Activated naive CD8-positive, alpha-beta T cell treated with anti-CD3 and anti-CD28 coated beads for 36 hours (primary cell): ENCODE results near the gene L3MBTL2. TPM values are rescaled to one million over a fixed set of nuclear protein-coding genes. Genes with fewer than 3 reads are reported as not detected.

Source experiments
- DNase-seq: peaks from one replicate; pipeline ENCODE4 v3.0.0; 2021
- H3K27ac Mint-ChIP-seq: one replicate; pipeline ENCODE4 v1.8.0; 2022; ENCODE audit warnings: mild to moderate bottlenecking, moderate library complexity, mixed read lengths
- H3K27me3 Mint-ChIP-seq: one replicate; pipeline ENCODE4 v1.8.0; 2022; ENCODE audit warnings: mild to moderate bottlenecking, mixed read lengths
- H3K36me3 Mint-ChIP-seq: one replicate; pipeline ENCODE4 v1.8.0; 2021; ENCODE audit warnings: mild to moderate bottlenecking, mixed read lengths
- H3K4me1 Mint-ChIP-seq: one replicate; pipeline ENCODE4 v1.8.0; 2021; ENCODE audit warnings: mixed read lengths
- H3K4me3 Mint-ChIP-seq: one replicate; pipeline ENCODE4 v1.8.0; 2022; ENCODE audit warnings: mild to moderate bottlenecking, moderate library complexity, mixed read lengths
- H3K9me3 Mint-ChIP-seq: one replicate; pipeline ENCODE4 v1.8.0; 2022; ENCODE audit warnings: mixed read lengths
- total RNA-seq, 2 experiments: library from RNA; stranded (reverse); gene quantifications; one replicate each; pipeline ENCODE4 v1.2.3, GENCODE V29; 2021

L3MBTL2 gene
- total RNA-seq, 2 experiments from 2014 or later, result 40.8 to 46.6 TPM

DNA sequence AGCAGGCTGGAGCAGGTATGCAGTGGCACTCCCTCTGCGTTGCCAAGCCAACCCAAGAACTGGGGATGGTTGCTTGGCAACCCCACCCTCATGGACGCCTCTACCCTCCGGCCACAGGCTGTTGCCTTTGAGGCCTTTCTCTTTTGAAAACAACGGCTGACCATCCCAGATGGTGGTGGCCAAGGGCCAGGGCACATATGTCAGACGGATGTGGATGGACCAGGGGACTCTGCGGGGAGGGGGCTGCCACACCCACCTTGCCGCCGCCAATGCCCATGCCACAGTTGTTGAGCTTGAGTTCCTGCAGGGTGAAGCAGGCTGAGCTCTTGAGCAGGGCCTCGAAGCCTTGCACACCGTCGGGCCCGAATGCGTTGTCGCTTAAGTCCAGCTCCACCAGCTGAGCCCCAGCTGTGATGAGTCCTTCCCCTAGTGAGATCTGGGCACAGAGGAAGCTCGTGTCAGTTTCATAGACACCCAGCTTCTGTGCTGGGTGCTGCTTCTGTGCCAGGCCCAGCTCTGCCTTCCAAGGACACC, 59.4 kb downstream of the L3MBTL2 start:
- Mint-ChIP-seq H3K27ac (no peak overlapping the region), H3K36me3 (peaks cover 12% of the 10 kb centered on the region), H3K4me1 (peaks cover 2% of the 10 kb centered on the region), H3K9me3 (no peaks in the 10 kb centered on the region), H3K27me3 (no peaks in the 10 kb centered on the region), H3K4me3 (no peak overlapping the region)
- DNase-seq, result no peak

DNA sequence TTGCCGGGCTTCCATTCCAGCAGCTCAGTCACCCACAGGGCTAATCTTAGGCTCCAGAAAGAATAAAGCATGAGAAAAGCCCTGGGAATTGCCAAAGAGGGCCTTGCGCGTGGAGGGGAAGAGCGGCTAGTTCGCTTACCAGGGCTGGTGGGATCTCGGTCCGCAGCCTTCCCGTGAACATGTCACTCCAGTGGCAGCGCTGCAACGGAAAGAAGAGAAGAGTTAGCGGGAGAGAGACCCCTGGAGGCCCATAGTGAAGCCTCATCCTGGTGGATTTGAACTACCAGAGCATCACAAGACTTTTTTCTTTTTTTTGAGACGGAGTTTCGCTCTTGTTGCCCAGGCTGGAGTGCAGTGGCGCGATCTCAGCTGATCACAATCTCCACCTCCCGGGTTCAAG, 62.8 kb downstream of the L3MBTL2 start:
- H3K36me3 Mint-ChIP-seq, result peaks cover 24% of the 10 kb centered on the region
- no peak overlapping the region for H3K4me3 Mint-ChIP-seq

DNA sequence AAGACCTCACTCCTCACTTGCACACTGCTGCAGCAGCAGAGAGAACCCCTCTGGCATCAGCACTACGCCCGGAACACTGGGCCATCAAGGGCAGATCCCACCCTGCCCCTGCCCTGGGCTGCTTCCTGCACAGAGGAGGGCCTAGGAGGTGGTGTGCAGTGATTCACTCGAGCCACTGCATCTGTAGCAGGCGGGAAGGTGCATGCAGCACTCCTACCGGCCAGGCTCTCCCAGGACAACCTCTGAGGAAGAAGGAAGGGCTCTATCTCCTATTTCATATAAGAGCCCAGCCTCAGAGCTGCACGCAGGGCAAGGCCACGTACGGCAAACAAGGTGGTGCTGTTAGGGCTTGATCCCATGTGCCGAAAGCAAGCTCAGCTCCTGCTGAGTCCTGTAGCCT, 66.7 kb downstream of the L3MBTL2 start:
- no peaks in the 10 kb centered on the region for H3K9me3 Mint-ChIP-seq
- peaks cover 33% of the 10 kb centered on the region for H3K36me3 Mint-ChIP-seq
- H3K27ac Mint-ChIP-seq, result no peak overlapping the region
- H3K4me1 Mint-ChIP-seq, result peaks cover 5% of the 10 kb centered on the region
- DNase-seq, result no peak
- H3K27me3 Mint-ChIP-seq, result no peaks in the 10 kb centered on the region
- H3K4me3 Mint-ChIP-seq, result no peak overlapping the region

More for the DNA sequence above, 62.8 kb downstream of the L3MBTL2 start:
- no peak for DNase-seq
- Mint-ChIP-seq H3K27ac (no peak overlapping the region), H3K27me3 (no peaks in the 10 kb centered on the region), H3K9me3 (no peaks in the 10 kb centered on the region), H3K4me1 (peaks cover 3% of the 10 kb centered on the region)

DNA sequence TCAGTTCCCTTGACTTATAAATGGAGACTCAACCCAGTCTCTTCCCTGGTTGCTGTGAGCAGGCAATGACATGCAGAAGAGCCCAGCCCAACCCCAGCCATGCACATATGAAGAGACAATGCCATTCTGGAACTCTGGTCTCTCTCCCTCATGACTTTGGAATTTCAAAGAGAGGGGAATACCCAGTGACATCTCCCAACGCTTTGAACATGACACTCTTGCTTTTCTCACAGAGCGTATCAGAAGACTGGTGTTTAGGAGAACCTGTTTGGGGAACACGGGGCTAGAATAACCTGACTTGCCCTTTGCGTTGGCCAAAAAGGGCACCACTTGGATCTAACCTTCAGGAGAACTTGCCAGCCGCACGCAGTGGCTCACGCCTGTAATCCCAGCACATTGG, 68.0 kb downstream of the L3MBTL2 start:
- Mint-ChIP-seq H3K27me3 (no peaks in the 10 kb centered on the region), H3K36me3 (peaks cover 40% of the 10 kb centered on the region), H3K4me3 (no peak overlapping the region), H3K27ac (no peak overlapping the region), H3K4me1 (peaks cover 5% of the 10 kb centered on the region), H3K9me3 (no peaks in the 10 kb centered on the region)
- no peak for DNase-seq

GRCh38 chr22:41274856-41275255, 69.7 kb downstream of the L3MBTL2 start:
- Mint-ChIP-seq H3K9me3 (no peaks in the 10 kb centered on the region), H3K4me1 (peaks cover 5% of the 10 kb centered on the region), H3K36me3 (peaks cover 52% of the 10 kb centered on the region), H3K27ac (no peak overlapping the region), H3K4me3 (no peak overlapping the region), H3K27me3 (no peaks in the 10 kb centered on the region)
- no peak for DNase-seq

- DNase-seq, result no peak
- Mint-ChIP-seq H3K27ac (peak overlapping the region; percentile 25), H3K27me3 (no peaks in the 10 kb centered on the region), H3K9me3 (no peaks in the 10 kb centered on the region), H3K4me3 (no peak overlapping the region), H3K36me3 (peaks cover 50% of the 10 kb centered on the region), H3K4me1 (peaks cover 20% of the 10 kb centered on the region)
Measured at GRCh38 chr22:41280065-41280464, 75.0 kb downstream of the L3MBTL2 start.

DNA sequence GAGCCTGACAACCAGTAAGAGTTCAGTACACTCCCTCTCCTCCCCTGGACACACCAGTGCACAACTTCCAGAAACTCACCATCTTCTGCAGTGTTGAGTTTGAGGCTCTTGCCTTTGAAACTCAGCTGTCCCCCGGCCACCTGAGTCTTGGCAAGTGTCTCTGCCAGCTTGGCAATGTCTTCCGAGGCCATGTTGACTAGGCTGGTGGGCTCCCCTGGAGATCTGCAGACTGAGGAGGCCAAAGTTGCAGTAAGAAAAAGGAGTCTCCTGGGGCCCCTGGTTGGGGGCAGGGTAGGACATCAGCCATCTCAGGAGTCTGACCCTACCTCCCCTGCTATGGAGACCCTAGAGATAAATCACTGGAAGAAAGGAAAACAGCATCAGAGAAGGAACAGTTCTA, 75.7 kb downstream of the L3MBTL2 start:
- Mint-ChIP-seq H3K4me1 (peaks cover 22% of the 10 kb centered on the region), H3K9me3 (no peaks in the 10 kb centered on the region), H3K36me3 (peaks cover 49% of the 10 kb centered on the region), H3K27me3 (no peaks in the 10 kb centered on the region), H3K4me3 (no peak overlapping the region), H3K27ac (no peak overlapping the region)
- DNase-seq, result no peak

Other genes starting within 250 kb of the L3MBTL2 start
- 10 to 100 TPM; 38.5 to 39.5 TPM for gene EP300, start 112.7 kb upstream of the L3MBTL2 start, total RNA-seq
- gene CHADL, start 35.6 kb downstream of the L3MBTL2 start, total RNA-seq, result under 1 TPM; 0.22 to 0.39 TPM
- 100 to 1,000 TPM; 176 to 177 TPM for gene RANGAP1, start 80.9 kb downstream of the L3MBTL2 start, total RNA-seq
- gene ZC3H7B, start 96.2 kb downstream of the L3MBTL2 start, total RNA-seq, result 10 to 100 TPM; 58.8 to 59.9 TPM
- 1 to 10 TPM; 2.6 to 2.8 TPM for gene TEF, start 176.6 kb downstream of the L3MBTL2 start, total RNA-seq
- gene TOB2, start 241.5 kb downstream of the L3MBTL2 start, total RNA-seq, result 10 to 100 TPM; 33.9 to 34.8 TPM